ENCODE data around the gene MACROD1.

The MACROD1 gene

GRCh38 chr11:64113462-64113780 lies 52.5 kb downstream of the MACROD1 start:
- DNase-seq (ENCODE audit: low read depth) = no peak

GRCh38 chr11:64112771-64113461 lies 53.0 kb downstream of the MACROD1 start:
- no peak for DNase-seq (ENCODE audit: low read depth)

GRCh38 chr11:64110465-64111375 lies 55.2 kb downstream of the MACROD1 start:
- DNase-seq (ENCODE audit: low read depth) = no peak

GRCh38 chr11:64109332-64109731 lies 56.6 kb downstream of the MACROD1 start:
- DNase-seq (ENCODE audit: low read depth) = no peak

GRCh38 chr11:64107303-64107702 lies 58.6 kb downstream of the MACROD1 start:
- no peak for DNase-seq (ENCODE audit: low read depth)

- DNase-seq (ENCODE audit: low read depth) = no peak
Measured at GRCh38 chr11:64104632-64105031, 61.3 kb downstream of the MACROD1 start.

- DNase-seq (ENCODE audit: low read depth) = no peak
Measured at GRCh38 chr11:64103277-64103985, 62.5 kb downstream of the MACROD1 start.

GRCh38 chr11:64102005-64102738 lies 63.7 kb downstream of the MACROD1 start:
- no peak for DNase-seq (ENCODE audit: low read depth)

- DNase-seq (ENCODE audit: low read depth) = no peak
Measured at GRCh38 chr11:64101461-64101860, 64.5 kb downstream of the MACROD1 start.

- DNase-seq (ENCODE audit: low read depth) = no peak
Measured at GRCh38 chr11:64100782-64101353, 65.0 kb downstream of the MACROD1 start.

- DNase-seq (ENCODE audit: low read depth) = no peak
Measured at GRCh38 chr11:64100360-64100759, 65.6 kb downstream of the MACROD1 start.

- DNase-seq (ENCODE audit: low read depth) = no peak
Measured at GRCh38 chr11:64099436-64099835, 66.5 kb downstream of the MACROD1 start.

GRCh38 chr11:64098318-64098831 lies 67.5 kb downstream of the MACROD1 start:
- no peak for DNase-seq (ENCODE audit: low read depth)

- no peak for DNase-seq (ENCODE audit: low read depth)
Measured at GRCh38 chr11:64097468-64098317, 68.2 kb downstream of the MACROD1 start.

GRCh38 chr11:64096835-64097234 lies 69.1 kb downstream of the MACROD1 start:
- no peak for DNase-seq (ENCODE audit: low read depth)

- DNase-seq (ENCODE audit: low read depth) = no peak
Measured at GRCh38 chr11:64095949-64096348, 70.0 kb downstream of the MACROD1 start.

- no peak for DNase-seq (ENCODE audit: low read depth)
Measured at GRCh38 chr11:64095273-64095817, 70.6 kb downstream of the MACROD1 start.

GRCh38 chr11:64094463-64095260 lies 71.3 kb downstream of the MACROD1 start:
- DNase-seq (ENCODE audit: low read depth) = no peak
